NCI-H1694 (cell line): ENCODE results near the gene WDR27.
"Not testable (repeated sequence)": the region's sequence is repeated elsewhere in the genome, so short reads cannot be mapped to it uniquely, and the experiment has no call there.

ENCODE experiments used
- DNase-seq: peaks from one replicate; lab custom pipeline; 2025; lab: John Stamatoyannopoulos, UW

WDR27 gene

GRCh38 chr6:169709293-169709692 is 7.5 kb upstream of the WDR27 start:
- DNase-seq, result no peak

GRCh38 chr6:169707772-169708171 is 5.9 kb upstream of the WDR27 start:
- DNase-seq, result no peak

GRCh38 chr6:169702840-169703246 is 1.0 kb upstream of the WDR27 start:
- no peak for DNase-seq

GRCh38 chr6:169701311-169701953 is 397 bp downstream of the WDR27 start:
- no peak for DNase-seq

GRCh38 chr6:169700296-169700695 is 1.5 kb downstream of the WDR27 start:
- no peak for DNase-seq

GRCh38 chr6:169697115-169697514 is 4.7 kb downstream of the WDR27 start:
- not testable (repeated sequence) for DNase-seq

GRCh38 chr6:169695131-169695530 is 6.7 kb downstream of the WDR27 start:
- DNase-seq, result no peak

GRCh38 chr6:169692516-169692915 is 9.3 kb downstream of the WDR27 start:
- DNase-seq, result no peak

GRCh38 chr6:169691260-169691659 is 10.6 kb downstream of the WDR27 start:
- DNase-seq, result no peak

GRCh38 chr6:169689287-169689686 is 12.5 kb downstream of the WDR27 start:
- DNase-seq, result no peak

- DNase-seq, result no peak
Measured at GRCh38 chr6:169685860-169686259, 16.0 kb downstream of the WDR27 start.

GRCh38 chr6:169684056-169684455 is 17.8 kb downstream of the WDR27 start:
- no peak for DNase-seq

- no peak for DNase-seq
Measured at GRCh38 chr6:169678342-169678741, 23.5 kb downstream of the WDR27 start.

GRCh38 chr6:169677096-169677495 is 24.7 kb downstream of the WDR27 start:
- DNase-seq, result no peak

- DNase-seq, result no peak
Measured at GRCh38 chr6:169675011-169675410, 26.8 kb downstream of the WDR27 start.

- DNase-seq, result no peak
Measured at GRCh38 chr6:169671563-169671962, 30.3 kb downstream of the WDR27 start.

- DNase-seq, result no peak
Measured at GRCh38 chr6:169669889-169670288, 31.9 kb downstream of the WDR27 start.

- no peak for DNase-seq
Measured at GRCh38 chr6:169669147-169669546, 32.7 kb downstream of the WDR27 start.

GRCh38 chr6:169668203-169668847 is 33.5 kb downstream of the WDR27 start:
- no peak for DNase-seq

- DNase-seq, result no peak
Measured at GRCh38 chr6:169667716-169668115, 34.1 kb downstream of the WDR27 start.

- DNase-seq, result no peak
Measured at GRCh38 chr6:169666441-169666840, 35.4 kb downstream of the WDR27 start.

GRCh38 chr6:169665289-169665688 is 36.5 kb downstream of the WDR27 start:
- no peak for DNase-seq

- no peak for DNase-seq
Measured at GRCh38 chr6:169664227-169664626, 37.6 kb downstream of the WDR27 start.

- DNase-seq, result no peak
Measured at GRCh38 chr6:169663468-169663867, 38.4 kb downstream of the WDR27 start.
